HepG2 (cell line): ENCODE results near the gene CHRNB1. TPM values are rescaled to one million over a fixed set of nuclear protein-coding genes. Genes with fewer than 3 reads are reported as not detected.

Experiments used
- ATAC-seq: fragments of 200-7000 bp; cut with Tn5 transposase; 3 replicates; pipeline ENCODE4 v1.9.1; 2020; ENCODE audit warnings: mild to moderate bottlenecking, moderate library complexity
- BruUV-seq: library from RNA; stranded (reverse); fragments of 400-500 nt; replicated peaks from 2 replicates; lab custom pipeline; 2021; lab: Mats Ljungman, UMichigan
- CTCF ChIA-PET: fragments of 300-600 bp; formaldehyde crosslinking; extraction: SDS; loops from one replicate; lab custom pipeline; 2021; ENCODE audit warnings: low total read pairs, inconsistent platforms, low intra/inter-chr PET ratio; lab: Yijun Ruan, JAX
- POLR2A ChIA-PET: fragments of 350-600 bp; sonication (Branson Sonifier 250); formaldehyde crosslinking; loops from one replicate; lab custom pipeline; 2020; ENCODE audit warnings: antibody characterized with exemption, inconsistent platforms; lab: Yijun Ruan, JAX
- DNase-seq: peaks from one replicate; pipeline ENCODE4 v3.0.0-alpha.2; 2015; ENCODE audit warnings: low spot score
- FAIRE-seq: peaks from 3 replicates; lab custom pipeline; 2011; peaks lifted over from hg19 to GRCh38; lab: Jason Lieb, UNC
- H2AFZ ChIP-seq: one replicate; pipeline ENCODE4 v1.6.1; 2011; ENCODE audit warnings: low read length, inconsistent platforms
- H3K27ac ChIP-seq: fragments of 300-600 bp; 3 replicates; pipeline ENCODE4 v1.8.0; 2011; ENCODE audit warnings: mixed run types, mild to moderate bottlenecking, mixed read lengths, low read length, inconsistent platforms; ENCODE audit not compliant: insufficient read depth; ENCODE audit errors: extremely low read length
- H3K27me3 ChIP-seq, 2 experiments: fragments of 200-600 bp in 1 of 2; 2 replicates in 1 of 2; 3 replicates in 1 of 2; pipeline versions ENCODE4 v1.6.0 to v1.8.0; 2011; ENCODE audit warnings: low read length in 2 of 2, mild to moderate bottlenecking in 2 of 2, moderate library complexity in 2 of 2, inconsistent platforms in 1 of 2; ENCODE audit not compliant: insufficient read depth in 2 of 2, control insufficient read depth in 1 of 2
- H3K36me3 ChIP-seq, 2 experiments: fragments of 200-600 bp in 1 of 2; replicated peaks in 1 of 2; 2 replicates in 1 of 2; 3 replicates in 1 of 2; pipeline versions ENCODE4 v1.5.1 to v1.8.0; 2011; ENCODE audit warnings: low read length in 2 of 2, inconsistent platforms in 1 of 2; ENCODE audit not compliant: insufficient read depth in 2 of 2, control insufficient read depth in 1 of 2
- H3K4me1 ChIP-seq: 2 replicates; pipeline ENCODE4 v1.5.1; 2012; ENCODE audit warnings: low read length, inconsistent platforms; ENCODE audit not compliant: insufficient read depth
- H3K4me2 ChIP-seq: 2 replicates; pipeline ENCODE4 v1.6.0; 2011; ENCODE audit warnings: low read depth, low read length, inconsistent platforms
- H3K4me3 ChIP-seq, 3 experiments: fragments of 200-600 bp in 1 of 3; sonication (generic), shearing (Covaris generic) in 1 of 3; replicated peaks in 1 of 3; 2 replicates each; pipeline ENCODE4 v1.5.1; 2011 to 2016; ENCODE audit warnings: low read length in 3 of 3, inconsistent platforms in 2 of 3, low read depth in 2 of 3, mild to moderate bottlenecking in 2 of 3, control low read depth in 1 of 3, mixed read lengths in 1 of 3; ENCODE audit not compliant: insufficient read depth in 1 of 3
- H3K79me2 ChIP-seq: one replicate; pipeline ENCODE4 v1.6.1; 2011; ENCODE audit warnings: low read length, inconsistent platforms; ENCODE audit not compliant: insufficient read depth
- H3K9ac ChIP-seq: 2 replicates; pipeline ENCODE4 v1.6.0; 2011; ENCODE audit warnings: mild to moderate bottlenecking, low read depth, low read length, inconsistent platforms; ENCODE audit not compliant: insufficient read depth
- H3K9me3 ChIP-seq: 2 replicates; pipeline ENCODE4 v1.5.1; 2012; ENCODE audit warnings: mild to moderate bottlenecking, low read length
- H4K20me1 ChIP-seq: 2 replicates; pipeline ENCODE4 v1.6.0; 2011; ENCODE audit warnings: inconsistent platforms, mild to moderate bottlenecking, low read length, moderate library complexity; ENCODE audit not compliant: insufficient read depth
- ARNTL ChIP-seq: sonication (generic); formaldehyde crosslinking; IDR thresholded peaks from 2 replicates; pipeline ENCODE4 v1.4.0; 2020; ENCODE audit warnings: mild to moderate bottlenecking, missing genetic modification reagents
- CREB1 ChIP-seq, 2 experiments: fragments of 450-650 bp in 1 of 2; IDR thresholded peaks; 2 replicates each; pipeline ENCODE4 v1.6.1; 2016 to 2017; ENCODE audit warnings: control low read depth in 1 of 2, mild to moderate bottlenecking in 1 of 2, missing compliant biosample characterization in 1 of 2, missing genetic modification characterization in 1 of 2
- DDIT3 ChIP-seq: sonication (generic); formaldehyde crosslinking; IDR thresholded peaks from 2 replicates; pipeline ENCODE4 v1.4.0; 2020; ENCODE audit warnings: mild to moderate bottlenecking, missing genetic modification reagents
- MED1 ChIP-seq: sonication (generic); formaldehyde crosslinking; IDR thresholded peaks from 2 replicates; pipeline ENCODE4 v1.4.0; 2020; ENCODE audit warnings: missing genetic modification reagents
- NFE2L1 ChIP-seq: sonication (generic); formaldehyde crosslinking; IDR thresholded peaks from 2 replicates; pipeline ENCODE4 v1.4.0; 2020; ENCODE audit warnings: missing genetic modification reagents, mild to moderate bottlenecking, borderline replicate concordance
- NFIB ChIP-seq: sonication (generic); formaldehyde crosslinking; IDR thresholded peaks from 2 replicates; pipeline ENCODE4 v1.9.0; 2021; ENCODE audit warnings: missing genetic modification reagents, mild to moderate bottlenecking, borderline replicate concordance
- PHF5A ChIP-seq: IDR thresholded peaks from one replicate; pipeline ENCODE4 v1.6.1; 2018; ENCODE audit warnings: low read depth, missing genetic modification reagents; ENCODE audit not compliant: unreplicated experiment
- PRPF4 ChIP-seq: fragments of 200-400 bp; formaldehyde crosslinking; IDR thresholded peaks from 2 replicates; pipeline ENCODE4 v1.6.1; 2016; ENCODE audit warnings: low read length, low read depth; ENCODE audit not compliant: poor library complexity, severe bottlenecking
- RBM22 ChIP-seq: fragments of 200-400 bp; formaldehyde crosslinking; optimal IDR thresholded peaks from 2 replicates; pipeline ENCODE3; 2017; ENCODE audit warnings: mild to moderate bottlenecking, low read length, moderate library complexity
- TFDP2 ChIP-seq: sonication (generic); formaldehyde crosslinking; IDR thresholded peaks from 2 replicates; pipeline ENCODE4 v1.4.0; 2020; ENCODE audit warnings: missing genetic modification reagents
- WIZ ChIP-seq: sonication (generic); formaldehyde crosslinking; IDR thresholded peaks from 2 replicates; pipeline ENCODE4 v1.5.1; 2020; ENCODE audit warnings: mild to moderate bottlenecking, missing genetic modification reagents
- ZBTB42 ChIP-seq: sonication (generic); formaldehyde crosslinking; IDR thresholded peaks from 2 replicates; pipeline ENCODE4 v1.5.0; 2020; ENCODE audit warnings: mild to moderate bottlenecking, missing genetic modification reagents
- ZMYM3 ChIP-seq: sonication (generic); formaldehyde crosslinking; IDR thresholded peaks from 2 replicates; pipeline ENCODE4 v1.5.1; 2020; ENCODE audit warnings: mild to moderate bottlenecking, missing genetic modification reagents
- ZNF503 ChIP-seq: sonication (generic); formaldehyde crosslinking; IDR thresholded peaks from 2 replicates; pipeline ENCODE4 v1.4.0; 2020; ENCODE audit warnings: missing genetic modification reagents
- ZNF660 ChIP-seq: sonication (generic); formaldehyde crosslinking; IDR thresholded peaks from 2 replicates; pipeline ENCODE4 v1.5.1; 2020; ENCODE audit warnings: mild to moderate bottlenecking, low read depth, missing genetic modification reagents, borderline replicate concordance
- WGBS: methylation state at CpG from one replicate; pipeline ENCODE4 v1.1.6; 2017; ENCODE audit warnings: low lambda C conversion rate; 5-methylcytosine and 5-hydroxymethylcytosine counted together
- in situ Hi-C: cut with HindIII; loops from 2 replicates; pipeline ENCODE4 v1.10.0; 2017; ENCODE audit warnings: low pct_unique_long_range_greater_than_20kb; ENCODE audit not compliant: extremely low pct_ligation_motif_present
- intact Hi-C: fragments of 100-400 bp; cut with micrococcal nuclease; formaldehyde crosslinking; loops from one replicate; pipeline ENCODE4 v1.10.0; 2022; ENCODE audit not compliant: unreplicated experiment
- polyA plus RNA-seq, 8 experiments: library from polyadenylated mRNA; depleted of rRNA in 3 of 8; stranded (reverse) in 7 of 8; unstranded in 1 of 8; fragments of >200 nt; fragmentation: Illumina TruSeq in 4 of 8; extraction: Trizol in 4 of 8; gene quantifications; 2 replicates each; pipeline versions ENCODE4 v1.2.1 to v1.2.3, GENCODE V29; 2011 to 2016; ENCODE audit warnings: low read depth in 4 of 8, missing spikeins in 1 of 8, mixed read lengths in 1 of 8; ENCODE audit not compliant: insufficient read depth in 1 of 8
- total RNA-seq, 5 experiments: library from RNA; depleted of rRNA; stranded (reverse); fragments of >200 nt; fragmentation: Illumina TruSeq; extraction: Trizol; gene quantifications; 2 replicates each; pipeline ENCODE4 v1.2.3, GENCODE V29; 2016; ENCODE audit warnings: low read depth in 1 of 5
- TF ChIP-seq, protein P1 (sequence below): sonication (generic); formaldehyde crosslinking; IDR thresholded peaks from 2 replicates; pipeline ENCODE4 v1.9.0; 2021; ENCODE audit warnings: mild to moderate bottlenecking, missing genetic modification reagents

Gene CHRNB1
- total and polyA plus RNA-seq, 2 of the 13 experiments (the other 11 are each of a cell fraction or from before 2014, with no cell fraction given) = 5.4 to 33.7 TPM

DNA sequence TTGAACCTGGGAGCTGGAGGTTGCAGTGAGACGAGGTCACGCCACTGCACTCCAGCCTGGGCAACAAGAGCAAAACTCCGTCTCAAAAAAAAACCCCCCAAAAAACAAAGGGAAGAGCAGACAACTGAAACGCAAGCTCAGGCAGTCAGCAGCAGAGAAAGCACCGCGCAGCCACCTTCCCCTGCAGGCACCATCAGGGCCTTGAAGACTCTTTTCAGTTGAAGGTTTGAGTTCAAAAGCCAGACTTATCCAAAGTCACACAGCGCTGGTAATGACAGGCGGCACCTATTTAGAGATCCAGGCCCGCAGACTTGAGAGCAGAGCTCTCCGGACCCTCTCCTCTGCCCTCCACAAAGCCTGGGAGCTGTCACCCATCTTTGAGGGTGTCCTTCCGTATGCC is 23.4 kb downstream of the CHRNB1 start:
- intact Hi-C loops = no loop called here
- CTCF ChIA-PET = no interaction called here
- H3K9me3 ChIP-seq = no peaks in the 10 kb centered on the region
- ATAC-seq = no peak
- POLR2A ChIA-PET = no interaction called here
- peaks cover 26% of the 10 kb centered on the region for H3K4me1 ChIP-seq
- 95% methylated on average over 11 of the region's 11 CpGs for WGBS
- BruUV-seq = no TSS peak
- H3K4me3 ChIP-seq = no peak overlapping the region
- peaks cover 14% of the 10 kb centered on the region for H3K79me2 ChIP-seq
- no peak for DNase-seq
- H3K27ac ChIP-seq = no peak overlapping the region
- H3K4me2 ChIP-seq = no peak overlapping the region
- H2AFZ ChIP-seq = no peak overlapping the region
- in situ Hi-C loops = no loop called here
- no peak overlapping the region for H3K9ac ChIP-seq
- FAIRE-seq = no peak
- peaks cover 8% of the 10 kb centered on the region; the same call in 1 of the 2 replicates for H4K20me1 ChIP-seq
- H3K36me3 ChIP-seq = peaks cover 0 to 2% of the 10 kb centered on the region in 2 experiments; a peak in 3 of 5 replicates
- H3K27me3 ChIP-seq = no peaks in the 10 kb centered on the region
- TF ChIP-seq TFDP2 (CRISPR knock-in tag) (no peak), WIZ (CRISPR knock-in tag) (no peak), ARNTL (CRISPR knock-in tag) (no peak), CREB1 (IDR thresholded peaks at IDR 0.05) (no peak), CREB1 (CRISPR knock-in tag; IDR thresholded peaks at IDR 0.05) (no peak), NFIB (CRISPR knock-in tag) (no peak), RBM22 (no peak), ZBTB42 (CRISPR knock-in tag) (no peak), NFE2L1 (CRISPR knock-in tag) (no peak), ZNF660 (CRISPR knock-in tag) (no peak), ZMYM3 (CRISPR knock-in tag) (no peak), DDIT3 (CRISPR knock-in tag) (no peak), PHF5A (CRISPR knock-in tag) (no peak), MED1 (CRISPR knock-in tag) (no peak), PRPF4 (no peak), ZNF503 (CRISPR knock-in tag) (no peak)
- TF ChIP-seq, protein P1, sequence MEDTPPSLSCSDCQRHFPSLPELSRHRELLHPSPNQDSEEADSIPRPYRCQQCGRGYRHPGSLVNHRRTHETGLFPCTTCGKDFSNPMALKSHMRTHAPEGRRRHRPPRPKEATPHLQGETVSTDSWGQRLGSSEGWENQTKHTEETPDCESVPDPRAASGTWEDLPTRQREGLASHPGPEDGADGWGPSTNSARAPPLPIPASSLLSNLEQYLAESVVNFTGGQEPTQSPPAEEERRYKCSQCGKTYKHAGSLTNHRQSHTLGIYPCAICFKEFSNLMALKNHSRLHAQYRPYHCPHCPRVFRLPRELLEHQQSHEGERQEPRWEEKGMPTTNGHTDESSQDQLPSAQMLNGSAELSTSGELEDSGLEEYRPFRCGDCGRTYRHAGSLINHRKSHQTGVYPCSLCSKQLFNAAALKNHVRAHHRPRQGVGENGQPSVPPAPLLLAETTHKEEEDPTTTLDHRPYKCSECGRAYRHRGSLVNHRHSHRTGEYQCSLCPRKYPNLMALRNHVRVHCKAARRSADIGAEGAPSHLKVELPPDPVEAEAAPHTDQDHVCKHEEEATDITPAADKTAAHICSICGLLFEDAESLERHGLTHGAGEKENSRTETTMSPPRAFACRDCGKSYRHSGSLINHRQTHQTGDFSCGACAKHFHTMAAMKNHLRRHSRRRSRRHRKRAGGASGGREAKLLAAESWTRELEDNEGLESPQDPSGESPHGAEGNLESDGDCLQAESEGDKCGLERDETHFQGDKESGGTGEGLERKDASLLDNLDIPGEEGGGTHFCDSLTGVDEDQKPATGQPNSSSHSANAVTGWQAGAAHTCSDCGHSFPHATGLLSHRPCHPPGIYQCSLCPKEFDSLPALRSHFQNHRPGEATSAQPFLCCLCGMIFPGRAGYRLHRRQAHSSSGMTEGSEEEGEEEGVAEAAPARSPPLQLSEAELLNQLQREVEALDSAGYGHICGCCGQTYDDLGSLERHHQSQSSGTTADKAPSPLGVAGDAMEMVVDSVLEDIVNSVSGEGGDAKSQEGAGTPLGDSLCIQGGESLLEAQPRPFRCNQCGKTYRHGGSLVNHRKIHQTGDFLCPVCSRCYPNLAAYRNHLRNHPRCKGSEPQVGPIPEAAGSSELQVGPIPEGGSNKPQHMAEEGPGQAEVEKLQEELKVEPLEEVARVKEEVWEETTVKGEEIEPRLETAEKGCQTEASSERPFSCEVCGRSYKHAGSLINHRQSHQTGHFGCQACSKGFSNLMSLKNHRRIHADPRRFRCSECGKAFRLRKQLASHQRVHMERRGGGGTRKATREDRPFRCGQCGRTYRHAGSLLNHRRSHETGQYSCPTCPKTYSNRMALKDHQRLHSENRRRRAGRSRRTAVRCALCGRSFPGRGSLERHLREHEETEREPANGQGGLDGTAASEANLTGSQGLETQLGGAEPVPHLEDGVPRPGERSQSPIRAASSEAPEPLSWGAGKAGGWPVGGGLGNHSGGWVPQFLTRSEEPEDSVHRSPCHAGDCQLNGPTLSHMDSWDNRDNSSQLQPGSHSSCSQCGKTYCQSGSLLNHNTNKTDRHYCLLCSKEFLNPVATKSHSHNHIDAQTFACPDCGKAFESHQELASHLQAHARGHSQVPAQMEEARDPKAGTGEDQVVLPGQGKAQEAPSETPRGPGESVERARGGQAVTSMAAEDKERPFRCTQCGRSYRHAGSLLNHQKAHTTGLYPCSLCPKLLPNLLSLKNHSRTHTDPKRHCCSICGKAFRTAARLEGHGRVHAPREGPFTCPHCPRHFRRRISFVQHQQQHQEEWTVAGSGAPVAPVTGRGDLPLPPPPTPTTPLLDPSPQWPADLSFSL (CRISPR knock-in tag) = no peak
